Right lobe of liver (tissue), 6 donors: ENCODE data around the gene NDUFS6. TPM values are rescaled to one million over a fixed set of nuclear protein-coding genes. Genes with fewer than 3 reads are reported as not detected.

Experiments used
- ATAC-seq, 4 donors: fragments of 200-7000 bp; cut with Tn5 transposase; one replicate each; pipeline ENCODE4 v1.9.1; 2020; ENCODE audit warnings: mild to moderate bottlenecking in 4 of 4, moderate library complexity in 4 of 4
- DNase-seq, 3 donors: peaks; one replicate each; pipeline ENCODE4 v3.0.0-alpha.2; 2020
- H3K27ac ChIP-seq, 3 donors: fragments of 200-600 bp; one replicate each; pipeline ENCODE4 v1.8.0; 2022
- H3K27me3 ChIP-seq, 2 donors: fragments of 200-600 bp; one replicate each; pipeline ENCODE4 v1.8.0; 2022
- H3K36me3 ChIP-seq, 4 donors: fragments of 200-600 bp; sonication (generic) in 1 of 4; one replicate each; pipeline versions ENCODE4 v1.5.1 to v1.8.0; 2017 to 2022; ENCODE audit warnings: control low read depth in 1 of 4
- H3K4me1 ChIP-seq, 4 donors: fragments of 200-600 bp; sonication (generic) in 1 of 4; one replicate each; pipeline versions ENCODE4 v1.5.1 to v1.8.0; 2017 to 2022; ENCODE audit warnings: control low read depth in 1 of 4
- H3K4me3 ChIP-seq, 3 donors: fragments of 200-600 bp; one replicate each; pipeline ENCODE4 v1.8.0; 2022
- H3K9me3 ChIP-seq, 4 donors: fragments of 200-600 bp; sonication (generic) in 1 of 4; one replicate each; pipeline versions ENCODE4 v1.5.1 to v1.8.0; 2017 to 2022; ENCODE audit warnings: control low read depth in 1 of 4
- POLR2A ChIP-seq: fragments of 450-650 bp; IDR thresholded peaks from one replicate; pipeline ENCODE4 v1.6.1; 2017; ENCODE audit warnings: antibody characterized with exemption, mild to moderate bottlenecking
- WGBS: methylation state at CpG from one replicate; pipeline ENCODE4 v1.1.6; 2018; ENCODE audit warnings: low coverage, low lambda C conversion rate; ENCODE audit not compliant: insufficient coverage; ENCODE audit errors: missing lambda C conversion rate; 5-methylcytosine and 5-hydroxymethylcytosine counted together
- intact Hi-C, 2 donors: fragments of 100-400 bp; cut with DNase I; formaldehyde crosslinking; loops; one replicate each; pipeline versions ENCODE4 v1.11.2 to v1.14.1; 2022
- total RNA-seq, 6 experiments: library from RNA; depleted of rRNA in 2 of 6; stranded (reverse); fragments of >200 nt in 2 of 6; fragmentation: NEBNext Ultra II Directional in 3 of 6; extraction: Animal tissue kit (Norgen Biotek cat#: 25700) in 3 of 6; gene quantifications; one replicate each; pipeline versions ENCODE4 v1.1.0 to v1.2.4, GENCODE V29; 2016 to 2023
- TF ChIP-seq, protein P1 (sequence below), 4 donors: fragments of 200-600 bp in 3 of 4; fragments of 450-650 bp in 1 of 4; IDR thresholded peaks; one replicate each; pipeline versions ENCODE4 v1.5.1 to v1.8.0; 2016 to 2022; ENCODE audit warnings: antibody characterized with exemption in 4 of 4, mild to moderate bottlenecking in 2 of 4
- donor health status: DM: no; HTN: yes; CAD: no.
- donor health status: DM: no; HTN: no; CAD: no.
- donor health status: DM: no; HTN: no; CAD: no.
- donor health status: DM: no; HTN: yes; CAD: no.
- donor health status: DM: no; HTN: yes; CAD: no.

Gene NDUFS6
- total RNA-seq, 6 experiments from 2014 or later, result 16.5 to 57.5 (median 23.7) TPM

DNA sequence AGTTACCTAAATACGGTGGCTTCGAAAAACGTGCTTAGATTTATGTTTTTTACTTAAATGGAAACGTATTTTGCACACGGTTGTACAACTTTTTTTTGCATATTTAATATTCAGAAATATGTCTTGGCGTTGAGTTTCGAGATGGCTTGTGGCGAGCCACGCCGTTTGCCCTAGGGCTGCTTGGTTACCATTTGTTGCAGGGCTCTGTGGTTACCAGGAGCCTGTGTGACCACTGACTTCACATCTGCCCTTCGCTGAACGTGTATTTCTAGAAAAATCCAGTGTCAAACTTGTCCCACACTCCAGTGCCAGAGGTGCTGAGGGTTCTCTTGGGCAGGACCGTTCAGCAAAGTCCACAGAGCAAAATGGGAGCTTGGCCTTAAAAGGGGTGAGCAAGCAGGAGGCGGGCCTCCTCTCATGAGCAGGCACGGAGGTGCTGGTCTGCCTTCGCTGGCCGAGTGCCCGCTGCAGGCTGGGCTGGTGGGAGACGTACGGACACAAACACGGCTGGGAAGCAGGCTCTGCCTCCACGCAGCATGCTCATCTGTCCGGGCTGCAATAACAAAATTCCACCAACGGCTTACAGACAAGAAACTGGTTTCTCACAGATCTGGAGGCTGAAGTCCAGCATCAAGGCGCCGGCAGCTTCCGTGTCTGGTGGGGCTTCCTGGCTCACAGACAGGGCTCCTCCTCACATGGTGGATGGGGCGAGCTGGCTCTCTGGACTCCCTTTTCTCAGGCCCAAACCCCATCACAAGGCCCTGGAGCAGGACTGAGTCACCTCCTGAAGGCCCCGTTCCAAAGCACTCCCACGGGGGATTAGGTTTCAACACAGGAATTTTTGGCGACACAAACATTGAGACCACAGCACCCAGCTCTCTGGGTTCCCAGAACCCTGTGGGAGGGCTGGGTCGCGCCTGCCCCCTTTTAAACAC is 7.0 kb upstream of the NDUFS6 start:
- ATAC-seq (no peak), DNase-seq (no peak)
- Histone ChIP-seq H3K27me3 (no peaks in the 10 kb centered on the region), H3K9me3 (no peaks in the 10 kb centered on the region), H3K4me1 (peaks cover 0 to 7% (median 3%) of the 10 kb centered on the region in 4 donors), H3K36me3 (peaks cover 0 to 16% (median 6%) of the 10 kb centered on the region in 4 donors), H3K4me3 (no peak overlapping the region), H3K27ac (no peak overlapping the region)
- TF ChIP-seq, protein P1, sequence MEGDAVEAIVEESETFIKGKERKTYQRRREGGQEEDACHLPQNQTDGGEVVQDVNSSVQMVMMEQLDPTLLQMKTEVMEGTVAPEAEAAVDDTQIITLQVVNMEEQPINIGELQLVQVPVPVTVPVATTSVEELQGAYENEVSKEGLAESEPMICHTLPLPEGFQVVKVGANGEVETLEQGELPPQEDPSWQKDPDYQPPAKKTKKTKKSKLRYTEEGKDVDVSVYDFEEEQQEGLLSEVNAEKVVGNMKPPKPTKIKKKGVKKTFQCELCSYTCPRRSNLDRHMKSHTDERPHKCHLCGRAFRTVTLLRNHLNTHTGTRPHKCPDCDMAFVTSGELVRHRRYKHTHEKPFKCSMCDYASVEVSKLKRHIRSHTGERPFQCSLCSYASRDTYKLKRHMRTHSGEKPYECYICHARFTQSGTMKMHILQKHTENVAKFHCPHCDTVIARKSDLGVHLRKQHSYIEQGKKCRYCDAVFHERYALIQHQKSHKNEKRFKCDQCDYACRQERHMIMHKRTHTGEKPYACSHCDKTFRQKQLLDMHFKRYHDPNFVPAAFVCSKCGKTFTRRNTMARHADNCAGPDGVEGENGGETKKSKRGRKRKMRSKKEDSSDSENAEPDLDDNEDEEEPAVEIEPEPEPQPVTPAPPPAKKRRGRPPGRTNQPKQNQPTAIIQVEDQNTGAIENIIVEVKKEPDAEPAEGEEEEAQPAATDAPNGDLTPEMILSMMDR (IDR thresholded peaks at IDR 0.05), result no peak
- no peak for TF ChIP-seq POLR2A
- 80% methylated on average over 21 of the region's 33 CpGs for WGBS
- intact Hi-C loops, result no loop called here

DNA sequence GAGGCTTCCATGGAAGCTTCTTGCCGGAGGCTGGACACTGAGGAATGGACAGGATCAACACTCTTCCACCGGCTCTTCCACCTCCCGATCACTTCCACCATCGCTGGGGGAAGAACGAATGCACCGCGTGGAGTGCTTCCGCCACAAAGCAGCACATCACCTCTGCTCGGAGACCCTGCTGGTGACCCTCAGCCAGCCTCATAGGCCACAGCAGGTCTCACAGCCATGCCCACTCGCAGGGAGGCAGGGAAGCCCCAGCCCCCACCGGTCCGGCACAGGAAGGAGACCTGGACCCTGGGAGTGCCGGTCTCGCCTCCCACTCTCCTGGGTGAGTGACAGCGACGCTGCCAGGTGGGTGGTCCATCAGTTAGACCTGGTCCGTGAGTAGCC is 6.3 kb upstream of the NDUFS6 start:
- no peak overlapping the region for H3K27ac ChIP-seq
- ATAC-seq (no peak), DNase-seq (no peak)
- H3K4me3 ChIP-seq, result no peak overlapping the region
- 96% methylated on average over 4 of the region's 17 CpGs for whole genome bisulfite sequencing
- peaks cover 0 to 7% (median 3%) of the 10 kb centered on the region in 4 donors for H3K4me1 ChIP-seq
- no peaks in the 10 kb centered on the region for H3K27me3 ChIP-seq
- intact Hi-C loops, result no loop called here
- H3K36me3 ChIP-seq, result peaks cover 0 to 16% (median 6%) of the 10 kb centered on the region in 4 donors
- no peaks in the 10 kb centered on the region for H3K9me3 ChIP-seq
- no peak for TF ChIP-seq POLR2A
- TF ChIP-seq, protein P1 (IDR thresholded peaks at IDR 0.05), result no peak

DNA sequence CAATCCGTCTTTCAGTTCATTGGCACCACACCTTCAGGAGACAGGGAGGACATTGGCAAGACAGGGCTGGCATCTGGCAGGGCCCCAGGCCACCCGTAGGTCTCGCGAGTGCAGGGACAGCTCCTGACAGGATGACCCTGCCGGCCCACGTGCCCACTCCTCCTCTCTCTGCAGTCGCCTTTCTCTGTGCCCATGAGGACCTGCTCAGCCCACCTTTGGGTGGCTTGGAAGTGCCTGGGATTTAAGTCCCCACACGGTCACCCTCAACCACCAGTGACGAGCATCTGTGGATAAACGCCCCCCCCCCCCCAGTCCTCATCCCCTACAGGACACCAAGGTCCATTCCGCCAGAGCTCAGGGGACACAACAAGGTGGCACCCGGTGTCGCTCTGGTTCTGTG is 5.7 kb upstream of the NDUFS6 start:
- ATAC-seq (no peak), DNase-seq (no peak)
- Histone ChIP-seq H3K27me3 (no peaks in the 10 kb centered on the region), H3K4me1 (peaks cover 0 to 7% (median 3%) of the 10 kb centered on the region in 4 donors), H3K4me3 (no peak overlapping the region), H3K9me3 (no peaks in the 10 kb centered on the region), H3K36me3 (peaks cover 0 to 16% (median 6%) of the 10 kb centered on the region in 4 donors), H3K27ac (no peak overlapping the region)
- TF ChIP-seq POLR2A, result no peak
- TF ChIP-seq, protein P1 (IDR thresholded peaks at IDR 0.05), result no peak
- WGBS, result 73% methylated on average over 8 of the region's 13 CpGs
- intact Hi-C loops, result no loop called here

DNA sequence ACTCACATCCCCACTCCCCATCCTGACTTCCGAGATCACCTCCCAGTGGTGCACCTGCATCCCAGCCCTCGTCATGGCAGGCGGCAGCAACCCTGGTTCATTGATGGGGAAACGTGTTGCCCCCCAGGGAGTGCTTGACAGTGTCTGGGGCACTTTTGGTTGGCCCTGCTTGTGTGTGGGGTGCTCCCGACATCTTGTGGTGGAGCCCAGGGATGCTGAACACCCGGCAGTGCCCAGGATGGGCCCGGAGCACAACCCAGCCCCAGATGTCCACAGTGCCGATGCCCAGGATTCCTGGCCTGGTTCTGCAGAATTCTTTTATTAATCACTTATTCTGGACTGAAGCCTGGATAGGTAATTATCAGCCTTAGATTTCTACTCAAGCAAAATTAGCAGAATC is 5.3 kb upstream of the NDUFS6 start:
- TF ChIP-seq, protein P1 (IDR thresholded peaks at IDR 0.05), result no peak
- TF ChIP-seq POLR2A, result no peak
- intact Hi-C loops, result no loop called here
- H3K9me3 ChIP-seq, result no peaks in the 10 kb centered on the region
- H3K4me3 ChIP-seq, result no peak overlapping the region
- H3K27me3 ChIP-seq, result no peaks in the 10 kb centered on the region
- no peak for ATAC-seq
- H3K27ac ChIP-seq, result no peak overlapping the region
- peaks cover 0 to 16% (median 6%) of the 10 kb centered on the region in 4 donors for H3K36me3 ChIP-seq
- 95% methylated on average over 3 of the region's 8 CpGs for WGBS
- peaks cover 0 to 7% (median 3%) of the 10 kb centered on the region in 4 donors for H3K4me1 ChIP-seq
- DNase-seq, result peak in 1 of 3 donors; percentile 31
